ENCODE results near the gene CCL20.
"Not testable (repeated sequence)": the region's sequence is repeated elsewhere in the genome, so short reads cannot be mapped to it uniquely, and the experiment has no call there.

Gene CCL20

GRCh38 chr2:227785293-227785692, 28.3 kb upstream of the CCL20 start:
- H3K4me3 ChIP-seq (ENCODE audit: low read depth, low read length), result no peak overlapping the region
- DNase-seq (ENCODE audit: low read depth), result no peak
- TF ChIP-seq, protein P1, sequence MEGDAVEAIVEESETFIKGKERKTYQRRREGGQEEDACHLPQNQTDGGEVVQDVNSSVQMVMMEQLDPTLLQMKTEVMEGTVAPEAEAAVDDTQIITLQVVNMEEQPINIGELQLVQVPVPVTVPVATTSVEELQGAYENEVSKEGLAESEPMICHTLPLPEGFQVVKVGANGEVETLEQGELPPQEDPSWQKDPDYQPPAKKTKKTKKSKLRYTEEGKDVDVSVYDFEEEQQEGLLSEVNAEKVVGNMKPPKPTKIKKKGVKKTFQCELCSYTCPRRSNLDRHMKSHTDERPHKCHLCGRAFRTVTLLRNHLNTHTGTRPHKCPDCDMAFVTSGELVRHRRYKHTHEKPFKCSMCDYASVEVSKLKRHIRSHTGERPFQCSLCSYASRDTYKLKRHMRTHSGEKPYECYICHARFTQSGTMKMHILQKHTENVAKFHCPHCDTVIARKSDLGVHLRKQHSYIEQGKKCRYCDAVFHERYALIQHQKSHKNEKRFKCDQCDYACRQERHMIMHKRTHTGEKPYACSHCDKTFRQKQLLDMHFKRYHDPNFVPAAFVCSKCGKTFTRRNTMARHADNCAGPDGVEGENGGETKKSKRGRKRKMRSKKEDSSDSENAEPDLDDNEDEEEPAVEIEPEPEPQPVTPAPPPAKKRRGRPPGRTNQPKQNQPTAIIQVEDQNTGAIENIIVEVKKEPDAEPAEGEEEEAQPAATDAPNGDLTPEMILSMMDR (IDR thresholded peaks at IDR 0.05; ENCODE audit: control insufficient read depth, extremely low read depth, insufficient read depth), result no peak

DNA sequence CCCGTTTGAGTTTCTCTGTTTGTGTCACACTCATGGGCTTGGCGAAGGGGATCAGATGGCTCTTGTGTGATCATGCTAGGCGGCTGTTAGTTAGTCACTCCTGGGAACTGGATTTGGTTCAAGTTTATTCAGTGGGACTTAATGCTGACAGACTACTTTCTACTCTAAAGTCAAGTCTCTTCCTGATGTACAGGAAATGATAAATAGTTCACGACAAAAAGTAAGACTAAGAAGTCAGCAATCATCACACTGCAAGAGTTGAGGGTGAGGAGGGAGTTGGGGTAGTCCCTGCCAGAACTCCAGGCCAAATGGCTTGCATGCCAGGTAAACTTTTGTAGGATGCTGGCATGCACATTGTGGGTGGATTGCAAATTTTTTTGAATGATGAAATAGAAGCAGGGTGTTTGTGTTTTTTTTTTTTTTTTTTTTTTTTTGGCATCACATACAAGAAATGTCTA, 25.1 kb upstream of the CCL20 start:
- no peak for DNase-seq (ENCODE audit: low read depth)
- TF ChIP-seq, protein P1 (IDR thresholded peaks at IDR 0.05; ENCODE audit: control insufficient read depth, extremely low read depth, insufficient read depth), result no peak
- H3K4me3 ChIP-seq (ENCODE audit: low read depth, low read length), result no peak overlapping the region

GRCh38 chr2:227789803-227790202, 23.8 kb upstream of the CCL20 start:
- TF ChIP-seq, protein P1 (IDR thresholded peaks at IDR 0.05; ENCODE audit: control insufficient read depth, extremely low read depth, insufficient read depth), result no peak
- no peak for DNase-seq (ENCODE audit: low read depth)
- no peak overlapping the region for H3K4me3 ChIP-seq (ENCODE audit: low read depth, low read length)

DNA sequence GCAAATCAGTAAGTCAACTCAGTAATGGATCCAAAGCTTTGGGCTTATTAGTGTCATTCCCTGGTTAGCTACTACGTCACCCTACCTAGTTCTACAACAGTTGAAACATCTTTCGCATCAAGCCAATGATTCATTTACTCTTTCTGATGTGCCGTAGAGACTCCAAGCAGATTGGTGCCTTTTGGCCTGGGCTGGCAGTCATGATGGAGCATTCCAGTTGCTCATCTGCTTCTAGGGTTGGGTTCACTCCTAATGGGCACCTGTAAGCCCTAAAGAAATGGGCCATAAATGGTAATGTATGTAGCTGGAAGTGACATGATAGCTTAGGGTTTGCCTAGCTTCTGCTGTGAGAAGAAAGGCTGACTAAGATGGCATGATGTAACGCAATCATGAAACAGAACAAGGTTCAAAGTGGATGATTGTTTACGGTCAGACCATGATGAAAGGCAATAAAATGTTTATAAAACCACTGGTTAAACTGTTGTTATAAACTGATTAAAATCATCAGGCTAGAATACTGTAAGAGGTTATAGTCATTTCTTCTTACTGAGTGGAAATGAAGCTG, 20.4 kb upstream of the CCL20 start:
- H3K4me3 ChIP-seq (ENCODE audit: low read depth, low read length), result no peak overlapping the region
- no peak for DNase-seq (ENCODE audit: low read depth)
- TF ChIP-seq, protein P1 (IDR thresholded peaks at IDR 0.05; ENCODE audit: control insufficient read depth, extremely low read depth, insufficient read depth), result no peak

GRCh38 chr2:227796045-227796711, 17.5 kb upstream of the CCL20 start:
- no peak for DNase-seq (ENCODE audit: low read depth)
- no peak overlapping the region for H3K4me3 ChIP-seq (ENCODE audit: low read depth, low read length)
- TF ChIP-seq, protein P1 (IDR thresholded peaks at IDR 0.05; ENCODE audit: control insufficient read depth, extremely low read depth, insufficient read depth), result no peak

DNA sequence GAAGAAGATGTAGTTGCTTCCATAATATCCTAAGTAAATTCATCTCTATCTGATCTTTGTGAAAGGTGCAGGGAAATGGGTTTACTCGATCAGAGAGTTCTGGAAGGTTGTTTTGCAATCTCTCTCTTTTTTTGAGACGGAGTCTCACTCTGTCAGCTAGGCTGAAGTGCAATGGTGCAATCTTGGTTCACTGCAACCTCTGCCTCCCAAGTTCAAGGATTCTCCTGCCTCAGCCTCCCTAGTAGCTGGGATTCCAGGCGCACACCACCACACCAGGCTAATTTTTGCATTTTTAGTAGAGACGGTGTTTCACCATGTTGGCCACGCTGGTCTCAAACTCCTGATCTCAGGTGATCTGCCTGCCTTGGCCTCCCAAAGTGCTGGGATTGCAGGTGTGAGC, 16.9 kb upstream of the CCL20 start:
- not testable (repeated sequence) for DNase-seq (ENCODE audit: low read depth)

DNA sequence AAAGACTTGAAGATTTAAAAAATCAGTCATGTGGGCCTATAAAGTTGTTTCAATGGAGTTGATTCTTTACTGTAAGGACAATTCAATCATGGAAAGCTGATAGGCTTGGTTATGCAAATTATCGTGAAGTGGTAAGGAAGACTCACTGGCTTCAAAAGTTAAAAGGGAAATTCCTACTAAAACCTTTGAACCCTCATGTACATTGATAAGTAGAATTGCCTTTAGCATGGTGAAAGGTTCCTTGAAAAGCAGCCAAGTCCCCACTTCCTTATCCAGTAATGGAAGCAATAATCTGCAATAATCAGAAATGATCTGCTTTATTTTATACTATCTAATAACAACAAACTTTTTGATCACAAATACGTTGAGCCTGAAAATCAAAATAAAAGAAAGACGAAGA, 14.4 kb upstream of the CCL20 start:
- no peak for DNase-seq (ENCODE audit: low read depth)
- H3K4me3 ChIP-seq (ENCODE audit: low read depth, low read length), result no peak overlapping the region
- TF ChIP-seq, protein P1 (IDR thresholded peaks at IDR 0.05; ENCODE audit: control insufficient read depth, extremely low read depth, insufficient read depth), result no peak

More for the DNA sequence above, 16.9 kb upstream of the CCL20 start:
- not testable (repeated sequence) for H3K4me3 ChIP-seq (ENCODE audit: low read depth, low read length)
